ENCODE data around the gene OPCML.

The OPCML gene

DNA sequence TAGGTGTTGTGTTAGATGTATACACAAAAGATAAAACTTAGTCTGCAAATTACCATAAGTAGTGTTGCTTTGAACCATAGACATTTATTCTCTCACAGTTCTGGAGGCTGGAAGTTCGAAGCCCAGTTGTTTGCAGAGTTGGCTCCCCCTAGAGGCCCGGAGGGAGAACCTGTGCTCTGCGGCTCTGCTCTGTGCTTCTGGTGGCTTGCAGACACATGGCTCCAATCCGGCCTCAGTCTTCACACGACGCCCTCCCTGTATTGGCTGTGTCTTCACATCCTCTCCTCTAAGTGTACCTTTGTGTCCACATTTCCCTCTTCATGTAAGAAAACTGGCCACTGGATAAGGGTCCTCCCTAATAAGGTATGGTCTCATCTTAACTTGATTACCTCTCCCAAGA lies 128.4 kb downstream of the OPCML start:
- no peaks in the 10 kb centered on the region for H3F3A ChIP-seq (ENCODE audit: insufficient read depth, low read length)
- no peaks in the 10 kb centered on the region for H3K9me2 ChIP-seq (replicated peaks; ENCODE audit: insufficient read depth, low read length)
- no peak overlapping the region for H3K9ac ChIP-seq (ENCODE audit: low read length)
- no peaks in the 10 kb centered on the region for H3K4me1 ChIP-seq (ENCODE audit: low read length)
- no peaks in the 10 kb centered on the region for H4K20me1 ChIP-seq (ENCODE audit: insufficient read depth, low read length)
- DNase-seq = peak; percentile 8
- no peaks in the 10 kb centered on the region for H3K27me3 ChIP-seq (replicated peaks; ENCODE audit: insufficient read depth, low read length)
- no peaks in the 10 kb centered on the region for H3K36me3 ChIP-seq (replicated peaks; ENCODE audit: insufficient read depth, low read length)
- no peak overlapping the region for H3K4me3 ChIP-seq (ENCODE audit: low read length)
- no peak overlapping the region for H3K27ac ChIP-seq (ENCODE audit: low read length)
- TF ChIP-seq EZH2 (optimal IDR thresholded peaks at IDR 0.05; ENCODE audit: low read depth, low read length) (no peak), EZH2phosphoT487 (IDR thresholded peaks at IDR 0.05; ENCODE audit: low read length) (no peak)
- TF ChIP-seq, protein P1, sequence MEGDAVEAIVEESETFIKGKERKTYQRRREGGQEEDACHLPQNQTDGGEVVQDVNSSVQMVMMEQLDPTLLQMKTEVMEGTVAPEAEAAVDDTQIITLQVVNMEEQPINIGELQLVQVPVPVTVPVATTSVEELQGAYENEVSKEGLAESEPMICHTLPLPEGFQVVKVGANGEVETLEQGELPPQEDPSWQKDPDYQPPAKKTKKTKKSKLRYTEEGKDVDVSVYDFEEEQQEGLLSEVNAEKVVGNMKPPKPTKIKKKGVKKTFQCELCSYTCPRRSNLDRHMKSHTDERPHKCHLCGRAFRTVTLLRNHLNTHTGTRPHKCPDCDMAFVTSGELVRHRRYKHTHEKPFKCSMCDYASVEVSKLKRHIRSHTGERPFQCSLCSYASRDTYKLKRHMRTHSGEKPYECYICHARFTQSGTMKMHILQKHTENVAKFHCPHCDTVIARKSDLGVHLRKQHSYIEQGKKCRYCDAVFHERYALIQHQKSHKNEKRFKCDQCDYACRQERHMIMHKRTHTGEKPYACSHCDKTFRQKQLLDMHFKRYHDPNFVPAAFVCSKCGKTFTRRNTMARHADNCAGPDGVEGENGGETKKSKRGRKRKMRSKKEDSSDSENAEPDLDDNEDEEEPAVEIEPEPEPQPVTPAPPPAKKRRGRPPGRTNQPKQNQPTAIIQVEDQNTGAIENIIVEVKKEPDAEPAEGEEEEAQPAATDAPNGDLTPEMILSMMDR (IDR thresholded peaks at IDR 0.05; ENCODE audit: low read length) = no peak
- H3K4me2 ChIP-seq (ENCODE audit: low read depth, low read length) = no peak overlapping the region
- no peaks in the 10 kb centered on the region for H3K9me3 ChIP-seq (replicated peaks; ENCODE audit: insufficient read depth, low read length)
- H2AFZ ChIP-seq (ENCODE audit: low read length) = no peak overlapping the region
- no peaks in the 10 kb centered on the region for H3K79me2 ChIP-seq (ENCODE audit: low read length)

DNA sequence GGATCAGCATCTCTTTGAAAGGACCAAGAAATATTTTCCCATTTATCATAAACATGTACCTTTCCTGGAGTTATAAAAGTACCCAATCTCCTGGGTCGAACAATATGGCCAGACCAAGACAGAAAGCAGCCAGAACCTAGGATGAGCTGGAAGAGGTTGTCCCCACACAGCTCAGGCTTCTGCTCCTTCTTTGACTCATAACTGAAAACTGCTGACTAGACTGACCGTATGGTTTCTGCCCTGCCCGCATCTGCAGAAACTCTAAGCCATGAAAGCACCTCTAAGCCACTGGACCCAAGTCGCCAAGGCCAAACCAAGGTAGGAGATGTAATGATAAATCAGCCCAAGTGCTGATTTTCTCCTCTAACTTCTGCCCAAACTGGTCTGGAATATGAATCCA lies 129.8 kb downstream of the OPCML start:
- DNase-seq = no peak
- no peak for TF ChIP-seq EZH2 (optimal IDR thresholded peaks at IDR 0.05; ENCODE audit: low read depth, low read length)
- TF ChIP-seq EZH2phosphoT487 (IDR thresholded peaks at IDR 0.05; ENCODE audit: low read length) = no peak
- TF ChIP-seq, protein P1 (IDR thresholded peaks at IDR 0.05; ENCODE audit: low read length) = no peak
- Histone ChIP-seq H3K27me3 (replicated peaks; ENCODE audit: insufficient read depth, low read length) (no peaks in the 10 kb centered on the region), H3K36me3 (replicated peaks; ENCODE audit: insufficient read depth, low read length) (no peaks in the 10 kb centered on the region), H3F3A (ENCODE audit: insufficient read depth, low read length) (no peaks in the 10 kb centered on the region), H3K79me2 (ENCODE audit: low read length) (no peaks in the 10 kb centered on the region), H2AFZ (ENCODE audit: low read length) (no peak overlapping the region), H3K4me1 (ENCODE audit: low read length) (no peaks in the 10 kb centered on the region), H3K9me2 (replicated peaks; ENCODE audit: insufficient read depth, low read length) (no peaks in the 10 kb centered on the region), H4K20me1 (ENCODE audit: insufficient read depth, low read length) (no peaks in the 10 kb centered on the region), H3K27ac (ENCODE audit: low read length) (no peak overlapping the region), H3K9ac (ENCODE audit: low read length) (no peak overlapping the region), H3K4me3 (ENCODE audit: low read length) (no peak overlapping the region), H3K9me3 (replicated peaks; ENCODE audit: insufficient read depth, low read length) (no peaks in the 10 kb centered on the region), H3K4me2 (ENCODE audit: low read depth, low read length) (no peak overlapping the region)

DNA sequence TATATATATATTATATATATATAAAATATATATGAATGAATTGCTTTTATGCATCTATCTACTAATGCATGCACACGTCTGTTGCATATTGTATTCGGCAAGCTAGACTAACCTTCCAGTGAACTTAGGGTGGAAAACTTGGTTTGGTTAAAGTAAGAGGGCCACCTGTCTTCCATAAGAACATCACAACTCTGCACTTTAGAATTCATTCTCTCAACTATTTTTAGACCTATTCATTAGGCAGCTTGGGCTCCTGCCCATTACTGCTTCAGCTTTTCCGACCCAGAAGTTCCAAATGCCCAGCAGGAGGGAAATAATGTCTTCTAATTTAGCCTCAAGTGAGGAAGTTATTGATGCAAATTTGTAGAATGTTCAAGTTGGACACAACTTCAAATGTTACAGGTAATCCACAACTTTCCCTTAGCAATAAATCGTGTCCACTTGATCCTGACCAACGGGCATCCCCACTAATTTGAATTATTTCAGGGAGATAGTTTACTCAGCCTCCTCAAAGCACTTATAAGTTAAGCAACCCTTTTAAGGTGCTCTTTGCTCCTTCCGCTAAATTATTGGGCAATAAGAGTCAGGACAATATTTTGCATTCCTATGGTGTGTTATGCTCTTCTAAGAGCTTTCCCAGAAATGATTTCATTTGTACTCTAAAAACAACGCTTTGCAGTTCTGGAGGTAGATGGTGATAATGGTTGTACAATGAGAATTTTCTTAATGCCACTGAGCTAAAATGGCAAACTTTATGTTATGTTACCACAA lies 132.3 kb downstream of the OPCML start:
- Histone ChIP-seq H4K20me1 (ENCODE audit: insufficient read depth, low read length) (no peaks in the 10 kb centered on the region), H3F3A (ENCODE audit: insufficient read depth, low read length) (no peaks in the 10 kb centered on the region), H3K79me2 (ENCODE audit: low read length) (no peaks in the 10 kb centered on the region), H3K27me3 (replicated peaks; ENCODE audit: insufficient read depth, low read length) (no peaks in the 10 kb centered on the region), H3K4me2 (ENCODE audit: low read depth, low read length) (no peak overlapping the region), H3K9me3 (replicated peaks; ENCODE audit: insufficient read depth, low read length) (no peaks in the 10 kb centered on the region), H3K27ac (ENCODE audit: low read length) (no peak overlapping the region), H3K4me3 (ENCODE audit: low read length) (no peak overlapping the region), H3K9ac (ENCODE audit: low read length) (no peak overlapping the region), H2AFZ (ENCODE audit: low read length) (no peak overlapping the region), H3K9me2 (replicated peaks; ENCODE audit: insufficient read depth, low read length) (no peaks in the 10 kb centered on the region), H3K4me1 (ENCODE audit: low read length) (no peaks in the 10 kb centered on the region), H3K36me3 (replicated peaks; ENCODE audit: insufficient read depth, low read length) (no peaks in the 10 kb centered on the region)
- no peak for DNase-seq
- TF ChIP-seq, protein P1 (IDR thresholded peaks at IDR 0.05; ENCODE audit: low read length) = no peak
- TF ChIP-seq EZH2phosphoT487 (IDR thresholded peaks at IDR 0.05; ENCODE audit: low read length) = no peak
- TF ChIP-seq EZH2 (optimal IDR thresholded peaks at IDR 0.05; ENCODE audit: low read depth, low read length) = no peak
